Bronchial epithelial cell (primary cell): ENCODE results near the gene SEMA3C. TPM values are rescaled to one million over a fixed set of nuclear protein-coding genes. Genes with fewer than 3 reads are reported as not detected.

Experiments used
- DNase-seq: peaks from one replicate; pipeline ENCODE4 v3.0.0-alpha.2; 2010; ENCODE audit warnings: low read depth
- FAIRE-seq: peaks from 2 replicates; lab custom pipeline; 2011; peaks lifted over from hg19 to GRCh38; lab: Jason Lieb, UNC
- H3K27me3 ChIP-seq: 2 replicates; pipeline ENCODE4 v1.5.1; 2011; ENCODE audit warnings: low read length; ENCODE audit not compliant: control insufficient read depth, insufficient read depth
- H3K36me3 ChIP-seq: 2 replicates; pipeline ENCODE4 v1.5.1; 2011; ENCODE audit warnings: low read length; ENCODE audit not compliant: control insufficient read depth, insufficient read depth
- H3K4me3 ChIP-seq: 2 replicates; pipeline ENCODE4 v1.5.1; 2011; ENCODE audit warnings: mild to moderate bottlenecking, low read depth, low read length, control low read depth
- total RNA-seq: library from RNA; depleted of rRNA; stranded (reverse); fragments of >200 nt; gene quantifications from 2 replicates; pipeline ENCODE4 v1.2.1, GENCODE V29; 2014
- TF ChIP-seq, protein P1 (sequence below): IDR thresholded peaks from 2 replicates; pipeline ENCODE4 v1.5.1; 2011; ENCODE audit warnings: mild to moderate bottlenecking, moderate library complexity, low read length, control low read depth, inconsistent platforms; ENCODE audit not compliant: insufficient read depth, severe bottlenecking

The SEMA3C gene
- total RNA-seq, 1 donor from 2014 or later, result 178 TPM

- H3K36me3 ChIP-seq, result peaks cover 4% of the 10 kb centered on the region
- no peak overlapping the region for H3K4me3 ChIP-seq
- TF ChIP-seq, protein P1, sequence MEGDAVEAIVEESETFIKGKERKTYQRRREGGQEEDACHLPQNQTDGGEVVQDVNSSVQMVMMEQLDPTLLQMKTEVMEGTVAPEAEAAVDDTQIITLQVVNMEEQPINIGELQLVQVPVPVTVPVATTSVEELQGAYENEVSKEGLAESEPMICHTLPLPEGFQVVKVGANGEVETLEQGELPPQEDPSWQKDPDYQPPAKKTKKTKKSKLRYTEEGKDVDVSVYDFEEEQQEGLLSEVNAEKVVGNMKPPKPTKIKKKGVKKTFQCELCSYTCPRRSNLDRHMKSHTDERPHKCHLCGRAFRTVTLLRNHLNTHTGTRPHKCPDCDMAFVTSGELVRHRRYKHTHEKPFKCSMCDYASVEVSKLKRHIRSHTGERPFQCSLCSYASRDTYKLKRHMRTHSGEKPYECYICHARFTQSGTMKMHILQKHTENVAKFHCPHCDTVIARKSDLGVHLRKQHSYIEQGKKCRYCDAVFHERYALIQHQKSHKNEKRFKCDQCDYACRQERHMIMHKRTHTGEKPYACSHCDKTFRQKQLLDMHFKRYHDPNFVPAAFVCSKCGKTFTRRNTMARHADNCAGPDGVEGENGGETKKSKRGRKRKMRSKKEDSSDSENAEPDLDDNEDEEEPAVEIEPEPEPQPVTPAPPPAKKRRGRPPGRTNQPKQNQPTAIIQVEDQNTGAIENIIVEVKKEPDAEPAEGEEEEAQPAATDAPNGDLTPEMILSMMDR, result no peak
- no peak for FAIRE-seq
- no peak for DNase-seq
- no peaks in the 10 kb centered on the region for H3K27me3 ChIP-seq
These were observed 97.0 kb downstream of the SEMA3C start for GRCh38 chr7:80821771-80822319.

GRCh38 chr7:80819503-80819902 lies 99.3 kb downstream of the SEMA3C start:
- TF ChIP-seq, protein P1, result no peak
- no peak overlapping the region for H3K4me3 ChIP-seq
- H3K36me3 ChIP-seq, result peaks cover 4% of the 10 kb centered on the region
- H3K27me3 ChIP-seq, result no peaks in the 10 kb centered on the region
- DNase-seq, result no peak
- FAIRE-seq, result no peak

- TF ChIP-seq, protein P1, result no peak
- Histone ChIP-seq H3K36me3 (peaks cover 3% of the 10 kb centered on the region), H3K27me3 (no peaks in the 10 kb centered on the region), H3K4me3 (no peak overlapping the region)
- DNase-seq (no peak), FAIRE-seq (no peak)
These were observed 100.7 kb downstream of the SEMA3C start for GRCh38 chr7:80818181-80818580.

GRCh38 chr7:80816806-80817205 lies 102.0 kb downstream of the SEMA3C start:
- TF ChIP-seq, protein P1, result no peak
- H3K27me3 ChIP-seq, result no peaks in the 10 kb centered on the region
- H3K4me3 ChIP-seq, result no peak overlapping the region
- no peak for DNase-seq
- H3K36me3 ChIP-seq, result peaks cover 3% of the 10 kb centered on the region
- FAIRE-seq, result no peak

DNA sequence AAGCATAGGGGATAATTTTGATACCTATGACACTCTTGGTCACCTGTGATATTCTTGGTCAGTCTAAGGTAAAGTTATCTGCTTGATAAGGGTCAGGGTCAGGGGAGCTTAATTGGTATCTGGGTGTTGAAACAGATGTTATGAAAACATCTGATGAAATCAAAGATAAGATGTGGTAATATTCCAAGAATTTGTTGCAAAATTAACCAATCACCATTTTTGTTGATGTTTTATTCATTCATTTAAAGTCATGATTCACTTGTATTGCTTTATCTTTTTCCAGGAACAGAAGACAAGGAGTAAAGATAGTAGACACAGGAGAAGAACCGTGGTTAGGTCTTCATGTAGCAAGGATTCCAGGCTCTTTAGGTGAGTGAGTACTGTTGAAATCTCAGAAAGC lies 103.1 kb downstream of the SEMA3C start:
- H3K27me3 ChIP-seq, result no peaks in the 10 kb centered on the region
- peaks cover 3% of the 10 kb centered on the region for H3K36me3 ChIP-seq
- DNase-seq (no peak), FAIRE-seq (no peak)
- no peak overlapping the region for H3K4me3 ChIP-seq
- TF ChIP-seq, protein P1, result no peak

DNA sequence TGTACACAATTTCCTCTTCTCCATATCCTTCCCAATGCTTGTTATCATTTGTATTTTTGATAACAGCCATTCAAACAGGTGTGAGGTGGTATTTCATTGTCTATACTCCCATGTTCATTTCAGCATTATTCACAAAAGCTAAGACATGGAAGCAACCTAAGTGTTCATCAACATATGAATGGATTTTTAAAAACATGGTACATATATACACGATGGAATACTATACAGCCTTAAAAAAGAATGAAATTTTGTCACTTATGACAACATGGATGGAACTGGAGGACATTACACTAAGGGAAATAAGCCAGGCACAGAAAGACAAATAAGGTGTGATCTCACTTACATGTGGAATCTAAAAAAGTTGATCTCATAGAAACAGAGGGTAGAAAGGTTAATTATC lies 109.3 kb downstream of the SEMA3C start:
- DNase-seq, result no peak
- Histone ChIP-seq H3K4me3 (no peak overlapping the region), H3K36me3 (peaks cover 3% of the 10 kb centered on the region), H3K27me3 (no peaks in the 10 kb centered on the region)
- FAIRE-seq, result no peak
- TF ChIP-seq, protein P1, result no peak
